Measurements from ENCODE around the gene CUBN.
"Not testable (repeated sequence)": the region's sequence is repeated elsewhere in the genome, so short reads cannot be mapped to it uniquely, and the experiment has no call there.

- TF ChIP-seq EZH2 (IDR thresholded peaks at IDR 0.05; ENCODE audit: insufficient read depth, poor library complexity, severe bottlenecking); EZH2phosphoT487 (IDR thresholded peaks at IDR 0.05; ENCODE audit: insufficient read depth, low read depth): not testable (repeated sequence)
These were observed 302.1 kb downstream of the CUBN start for GRCh38 chr10:16827474-16827873.
